HEK293 (cell line): ENCODE data around the gene FRYL.

ENCODE experiments used
- CTCF ChIA-PET: fragments of 350-600 bp; formaldehyde crosslinking; extraction: SDS; loops from one replicate; lab custom pipeline; 2021; ENCODE audit warnings: antibody characterized with exemption; lab: Yijun Ruan, JAX
- POLR2A ChIA-PET: fragments of 300-600 bp; formaldehyde crosslinking; extraction: SDS; loops from one replicate; lab custom pipeline; 2020; ENCODE audit warnings: antibody characterized with exemption, inconsistent platforms; lab: Yijun Ruan, JAX
- H3K27ac ChIP-seq: fragments of 200-500 bp; sonication (Bioruptor generic); 2 replicates; pipeline ENCODE4 v1.5.1; 2014; ENCODE audit warnings: low read depth, low read length, control low read depth, inconsistent platforms; ENCODE audit errors: extremely low read depth
- H3K36me3 ChIP-seq, 2 experiments: fragments of 200-500 bp in 1 of 2; sonication (Bioruptor generic) in 1 of 2; 1 replicate in 1 of 2; 2 replicates in 1 of 2; pipeline ENCODE4 v1.5.1; 2014 to 2017; ENCODE audit warnings: inconsistent platforms in 2 of 2, low read length in 2 of 2; ENCODE audit not compliant: control insufficient read depth in 2 of 2, insufficient read depth in 1 of 2
- H3K4me1 ChIP-seq: fragments of 200-500 bp; sonication (Bioruptor generic); 2 replicates; pipeline ENCODE4 v1.5.1; 2014; ENCODE audit warnings: mild to moderate bottlenecking, low read length, inconsistent platforms; ENCODE audit not compliant: control insufficient read depth, insufficient read depth
- H3K4me3 ChIP-seq: 2 replicates; pipeline ENCODE4 v1.5.1; 2011; ENCODE audit warnings: low read depth, mild to moderate bottlenecking, control low read depth, low read length, moderate library complexity
- H3K9me3 ChIP-seq: fragments of 200-500 bp; sonication (Bioruptor generic); 2 replicates; pipeline ENCODE4 v1.5.1; 2014; ENCODE audit warnings: low read depth, low read length, inconsistent platforms; ENCODE audit not compliant: control insufficient read depth, insufficient read depth
- GLI2 ChIP-seq: fragments of 450-650 bp; formaldehyde crosslinking; IDR thresholded peaks from 2 replicates; pipeline ENCODE4; 2017; ENCODE audit warnings: missing biosample characterization, missing genetic modification characterization, low read depth, borderline replicate concordance
- KLF16 ChIP-seq: fragments of 450-650 bp; formaldehyde crosslinking; IDR thresholded peaks from 2 replicates; pipeline ENCODE4 v1.5.1; 2017; ENCODE audit warnings: missing biosample characterization, missing genetic modification characterization
- SCRT2 ChIP-seq: fragments of 450-650 bp; formaldehyde crosslinking; IDR thresholded peaks from 2 replicates; pipeline ENCODE4 v1.5.1; 2016; ENCODE audit warnings: missing biosample characterization, missing genetic modification characterization
- ZBTB17 ChIP-seq: fragments of 450-650 bp; formaldehyde crosslinking; IDR thresholded peaks from 2 replicates; pipeline ENCODE4 v1.5.1; 2016; ENCODE audit warnings: missing biosample characterization, missing genetic modification characterization
- ZBTB6 ChIP-seq: fragments of 450-650 bp; formaldehyde crosslinking; IDR thresholded peaks from 2 replicates; pipeline ENCODE4 v1.5.1; 2017; ENCODE audit warnings: missing biosample characterization, missing genetic modification characterization
- ZFP37 ChIP-seq: fragments of 450-650 bp; formaldehyde crosslinking; IDR thresholded peaks from 2 replicates; pipeline ENCODE4 v1.5.1; 2016; ENCODE audit warnings: missing biosample characterization, missing genetic modification characterization
- ZFP41 ChIP-seq: fragments of 450-650 bp; formaldehyde crosslinking; IDR thresholded peaks from 2 replicates; pipeline ENCODE4 v1.5.1; 2016; ENCODE audit warnings: missing biosample characterization, missing genetic modification characterization, borderline replicate concordance
- ZNF138 ChIP-seq: fragments of 450-650 bp; formaldehyde crosslinking; IDR thresholded peaks from 2 replicates; pipeline ENCODE4 v1.5.1; 2016; ENCODE audit warnings: missing biosample characterization, missing genetic modification characterization, borderline replicate concordance
- ZNF23 ChIP-seq: fragments of 450-650 bp; formaldehyde crosslinking; IDR thresholded peaks from 2 replicates; pipeline ENCODE4 v1.5.1; 2016; ENCODE audit warnings: missing biosample characterization, missing genetic modification characterization, borderline replicate concordance
- ZNF248 ChIP-seq: fragments of 450-650 bp; formaldehyde crosslinking; IDR thresholded peaks from 2 replicates; pipeline ENCODE4 v1.5.1; 2017; ENCODE audit warnings: missing biosample characterization, missing genetic modification characterization
- ZNF266 ChIP-seq: fragments of 450-650 bp; formaldehyde crosslinking; IDR thresholded peaks from 2 replicates; pipeline ENCODE4 v1.5.1; 2016; ENCODE audit warnings: missing biosample characterization, missing genetic modification characterization, low read depth
- ZNF280C ChIP-seq: fragments of 450-650 bp; formaldehyde crosslinking; IDR thresholded peaks from 2 replicates; pipeline ENCODE4 v1.5.1; 2016; ENCODE audit warnings: missing biosample characterization, missing genetic modification characterization
- ZNF311 ChIP-seq: fragments of 450-650 bp; formaldehyde crosslinking; IDR thresholded peaks from 2 replicates; pipeline ENCODE4 v1.5.1; 2017; ENCODE audit warnings: missing biosample characterization, missing genetic modification characterization, borderline replicate concordance
- ZNF354C ChIP-seq: fragments of 450-650 bp; formaldehyde crosslinking; IDR thresholded peaks from 2 replicates; pipeline ENCODE4 v1.5.1; 2016; ENCODE audit warnings: missing biosample characterization, missing genetic modification characterization, low read depth, borderline replicate concordance
- ZNF529 ChIP-seq: fragments of 450-650 bp; formaldehyde crosslinking; IDR thresholded peaks from 2 replicates; pipeline ENCODE4 v1.5.1; 2017; ENCODE audit warnings: missing genetic modification characterization, missing biosample characterization; ENCODE audit not compliant: insufficient replicate concordance
- ZNF530 ChIP-seq: fragments of 450-650 bp; formaldehyde crosslinking; IDR thresholded peaks from 2 replicates; pipeline ENCODE4 v1.5.1; 2016; ENCODE audit warnings: low read depth, missing biosample characterization, missing genetic modification characterization
- ZNF704 ChIP-seq: fragments of 450-650 bp; formaldehyde crosslinking; IDR thresholded peaks from 2 replicates; pipeline ENCODE4 v1.5.1; 2016; ENCODE audit warnings: missing biosample characterization, missing genetic modification characterization
- ZNF707 ChIP-seq: fragments of 450-650 bp; formaldehyde crosslinking; IDR thresholded peaks from 2 replicates; pipeline ENCODE4 v1.5.1; 2016; ENCODE audit warnings: missing biosample characterization, missing genetic modification characterization
- ZNF837 ChIP-seq: fragments of 450-650 bp; formaldehyde crosslinking; IDR thresholded peaks from 2 replicates; pipeline ENCODE4 v1.5.1; 2016; ENCODE audit warnings: missing biosample characterization, missing genetic modification characterization
- TF ChIP-seq, protein P1 (sequence below): fragments of 450-650 bp; formaldehyde crosslinking; IDR thresholded peaks from 2 replicates; pipeline ENCODE4 v1.5.1; 2016; ENCODE audit warnings: missing biosample characterization, missing genetic modification characterization
- TF ChIP-seq, protein P2 (sequence below): fragments of 450-650 bp; formaldehyde crosslinking; IDR thresholded peaks from 2 replicates; pipeline ENCODE4 v1.5.1; 2017; ENCODE audit warnings: missing biosample characterization, missing genetic modification characterization

FRYL gene

DNA sequence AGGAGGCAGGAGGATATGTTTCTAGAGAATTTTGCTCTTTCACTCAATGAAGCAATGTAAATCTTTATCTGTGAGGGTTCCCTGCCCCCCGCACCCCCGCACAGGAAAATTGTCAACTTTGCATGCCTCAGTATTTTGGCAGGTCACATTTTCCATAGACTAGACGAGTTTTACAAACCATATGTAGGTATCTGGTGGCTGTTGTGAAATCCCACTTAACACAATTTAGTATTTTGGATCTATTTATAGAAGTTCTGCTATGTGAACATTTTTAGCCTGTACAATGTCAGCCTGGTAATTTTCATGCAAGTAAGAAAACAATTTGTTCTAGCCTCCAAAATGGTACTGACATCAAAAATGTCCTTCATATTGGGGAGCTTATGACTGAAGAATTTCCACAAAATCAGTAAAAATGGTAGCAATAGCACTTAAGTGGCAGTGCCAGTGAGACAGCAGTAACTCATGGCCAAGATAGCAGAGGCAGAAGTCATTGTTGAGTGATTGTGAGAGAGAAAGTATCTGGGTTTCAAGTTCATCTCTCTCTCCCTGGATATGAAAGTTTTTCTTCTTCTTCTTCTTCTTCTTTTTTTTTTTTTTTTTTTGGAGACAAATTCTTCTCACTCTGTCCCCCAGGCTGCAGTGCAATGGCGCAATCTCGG lies 12.4 kb upstream of the FRYL start (continued):
- TF ChIP-seq GLI2 (tag by site-specific recombination), result no peak

DNA sequence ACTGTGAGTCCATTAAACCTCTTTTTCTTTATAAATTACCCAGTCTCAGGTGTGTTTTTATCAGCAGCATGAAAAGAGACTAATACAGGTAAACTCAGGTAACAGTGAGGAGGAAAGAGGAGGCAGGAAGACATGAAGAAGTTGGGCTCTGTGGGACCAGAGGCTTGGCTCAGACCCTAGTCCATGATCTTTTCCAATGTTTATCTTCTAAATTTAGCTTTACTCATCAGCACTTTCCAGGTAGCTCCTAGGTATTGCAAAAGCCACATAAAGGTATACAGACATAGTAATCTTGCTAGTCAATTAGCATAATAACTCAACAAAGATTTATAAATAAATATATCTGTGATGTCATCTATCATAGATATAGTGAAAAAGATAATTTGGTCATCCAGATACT lies 11.2 kb upstream of the FRYL start:
- Histone ChIP-seq H3K36me3 (no peaks in the 10 kb centered on the region), H3K4me3 (no peak overlapping the region)
- POLR2A ChIA-PET, result no interaction called here
- TF ChIP-seq KLF16 (tag by site-specific recombination) (no peak), ZNF280C (tag by site-specific recombination) (no peak), SCRT2 (tag by site-specific recombination) (no peak), ZNF266 (tag by site-specific recombination) (no peak), ZNF248 (tag by site-specific recombination) (no peak), ZNF530 (tag by site-specific recombination) (no peak), ZFP37 (tag by site-specific recombination) (no peak), ZNF23 (tag by site-specific recombination) (no peak), ZBTB17 (tag by site-specific recombination) (no peak), ZNF354C (tag by site-specific recombination) (no peak), ZNF707 (tag by site-specific recombination) (no peak), ZNF138 (tag by site-specific recombination) (no peak), ZNF837 (tag by site-specific recombination) (no peak), ZNF529 (no peak), ZBTB6 (tag by site-specific recombination) (no peak), ZFP41 (no peak), ZNF311 (tag by site-specific recombination) (no peak), ZNF704 (tag by site-specific recombination) (no peak)
- TF ChIP-seq, protein P1, sequence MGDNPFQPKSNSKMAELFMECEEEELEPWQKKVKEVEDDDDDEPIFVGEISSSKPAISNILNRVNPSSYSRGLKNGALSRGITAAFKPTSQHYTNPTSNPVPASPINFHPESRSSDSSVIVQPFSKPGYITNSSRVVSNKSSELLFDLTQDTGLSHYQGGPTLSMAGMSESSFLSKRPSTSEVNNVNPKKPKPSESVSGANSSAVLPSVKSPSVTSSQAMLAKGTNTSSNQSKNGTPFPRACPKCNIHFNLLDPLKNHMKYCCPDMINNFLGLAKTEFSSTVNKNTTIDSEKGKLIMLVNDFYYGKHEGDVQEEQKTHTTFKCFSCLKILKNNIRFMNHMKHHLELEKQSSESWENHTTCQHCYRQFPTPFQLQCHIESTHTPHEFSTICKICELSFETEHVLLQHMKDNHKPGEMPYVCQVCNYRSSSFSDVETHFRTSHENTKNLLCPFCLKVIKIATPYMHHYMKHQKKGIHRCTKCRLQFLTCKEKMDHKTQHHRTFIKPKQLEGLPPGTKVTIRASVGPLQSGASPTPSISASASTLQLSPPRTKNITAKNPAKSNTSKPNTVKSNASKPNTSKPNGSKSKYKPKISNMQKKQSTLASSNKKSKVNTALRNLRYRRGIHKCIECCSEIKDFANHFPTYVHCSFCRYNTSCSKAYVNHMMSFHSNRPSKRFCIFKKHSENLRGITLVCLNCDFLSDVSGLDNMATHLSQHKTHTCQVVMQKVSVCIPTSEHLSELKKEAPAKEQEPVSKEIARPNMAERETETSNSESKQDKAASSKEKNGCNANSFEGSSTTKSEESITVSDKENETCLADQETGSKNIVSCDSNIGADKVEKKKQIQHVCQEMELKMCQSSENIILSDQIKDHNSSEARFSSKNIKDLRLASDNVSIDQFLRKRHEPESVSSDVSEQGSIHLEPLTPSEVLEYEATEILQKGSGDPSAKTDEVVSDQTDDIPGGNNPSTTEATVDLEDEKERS (tag by site-specific recombination), result no peak
- TF ChIP-seq, protein P2, sequence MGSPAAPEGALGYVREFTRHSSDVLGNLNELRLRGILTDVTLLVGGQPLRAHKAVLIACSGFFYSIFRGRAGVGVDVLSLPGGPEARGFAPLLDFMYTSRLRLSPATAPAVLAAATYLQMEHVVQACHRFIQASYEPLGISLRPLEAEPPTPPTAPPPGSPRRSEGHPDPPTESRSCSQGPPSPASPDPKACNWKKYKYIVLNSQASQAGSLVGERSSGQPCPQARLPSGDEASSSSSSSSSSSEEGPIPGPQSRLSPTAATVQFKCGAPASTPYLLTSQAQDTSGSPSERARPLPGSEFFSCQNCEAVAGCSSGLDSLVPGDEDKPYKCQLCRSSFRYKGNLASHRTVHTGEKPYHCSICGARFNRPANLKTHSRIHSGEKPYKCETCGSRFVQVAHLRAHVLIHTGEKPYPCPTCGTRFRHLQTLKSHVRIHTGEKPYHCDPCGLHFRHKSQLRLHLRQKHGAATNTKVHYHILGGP (tag by site-specific recombination), result no peak
- TF ChIP-seq, all 188 proteins: peak for 0
- Histone ChIP-seq H3K27ac (no peak overlapping the region), H3K4me1 (no peaks in the 10 kb centered on the region), H3K9me3 (no peaks in the 10 kb centered on the region)
- CTCF ChIA-PET, result no interaction called here
